Thyroid gland (tissue), 4 donors: ENCODE data around the gene ZFHX3.

Experiments
- CTCF ChIP-seq, 6 experiments: fragments of 200-600 bp in 3 of 6; fragments of 450-650 bp in 3 of 6; sonication (generic) in 3 of 6; IDR thresholded peaks; one replicate each; pipeline ENCODE4 v1.5.1; 2016 to 2019; ENCODE audit warnings: antibody characterized with exemption in 6 of 6, mild to moderate bottlenecking in 2 of 6, inconsistent platforms in 1 of 6, moderate library complexity in 1 of 6
- POLR2A ChIP-seq, 2 donors: fragments of 450-650 bp; IDR thresholded peaks; one replicate each; pipeline ENCODE4 v1.6.1; 2017; ENCODE audit warnings: antibody characterized with exemption in 2 of 2, mild to moderate bottlenecking in 2 of 2, moderate library complexity in 1 of 2

- TF ChIP-seq CTCF (IDR thresholded peaks at IDR 0.05) (no peak), POLR2A (IDR thresholded peaks at IDR 0.05) (no peak)
Measured at GRCh38 chr16:72925631-72925979, 122.3 kb downstream of the ZFHX3 start.
